Loucy (cell line): ENCODE results near the gene LRRC31.

Source experiments
- H2AFZ ChIP-seq: fragments of 200-600 bp; sonication (generic); 2 replicates; pipeline ENCODE4 v1.6.0; 2016; ENCODE audit warnings: antibody characterized with exemption, mild to moderate bottlenecking, low read length, moderate library complexity
- H3F3A ChIP-seq: fragments of 200-600 bp; 2 replicates; pipeline ENCODE4 v1.6.0; 2016; ENCODE audit warnings: antibody characterized with exemption, low read depth, mild to moderate bottlenecking
- H3K27me3 ChIP-seq: fragments of 200-600 bp; sonication (generic); 2 replicates; pipeline ENCODE4 v1.6.1; 2014; ENCODE audit warnings: low read length, mild to moderate bottlenecking; ENCODE audit not compliant: insufficient read depth, poor library complexity, severe bottlenecking
- H3K36me3 ChIP-seq: fragments of 200-600 bp; sonication (generic); 2 replicates; pipeline ENCODE4 v1.6.1; 2016; ENCODE audit warnings: low read length; ENCODE audit not compliant: insufficient read depth
- H3K4me1 ChIP-seq: fragments of 200-600 bp; sonication (generic); 2 replicates; pipeline ENCODE4 v1.5.1; 2014; ENCODE audit warnings: low read length, mild to moderate bottlenecking; ENCODE audit not compliant: insufficient read depth, poor library complexity, severe bottlenecking
- H3K4me2 ChIP-seq: fragments of 200-600 bp; sonication (generic); 2 replicates; pipeline ENCODE4 v1.6.0; 2014; ENCODE audit warnings: antibody characterized with exemption, low read length, low read depth, mild to moderate bottlenecking; ENCODE audit not compliant: poor library complexity, severe bottlenecking
- H3K4me3 ChIP-seq: fragments of 200-600 bp; sonication (generic); 2 replicates; pipeline ENCODE4 v1.5.1; 2014; ENCODE audit warnings: low read length, mild to moderate bottlenecking, mixed read lengths; ENCODE audit not compliant: poor library complexity, severe bottlenecking
- H3K79me2 ChIP-seq: fragments of 200-600 bp; sonication (generic); 2 replicates; pipeline ENCODE4 v1.6.1; 2014; ENCODE audit warnings: low read length; ENCODE audit not compliant: insufficient read depth
- H3K9ac ChIP-seq: fragments of 200-600 bp; sonication (generic); 2 replicates; pipeline ENCODE4 v1.6.0; 2014; ENCODE audit warnings: mild to moderate bottlenecking, low read depth, low read length, moderate library complexity; ENCODE audit not compliant: poor library complexity, severe bottlenecking
- H3K9me2 ChIP-seq: fragments of 200-600 bp; sonication (generic); replicated peaks from 2 replicates; pipeline ENCODE4 v1.6.1; 2016; ENCODE audit warnings: low read depth, low read length, mixed read lengths
- H3K9me3 ChIP-seq: fragments of 200-600 bp; sonication (generic); 2 replicates; pipeline ENCODE4 v1.6.1; 2014; ENCODE audit warnings: mild to moderate bottlenecking, antibody characterized with exemption, low read length, low read depth; ENCODE audit not compliant: insufficient read depth
- H4K20me1 ChIP-seq: fragments of 200-600 bp; sonication (generic); 2 replicates; pipeline ENCODE4 v1.6.0; 2014; ENCODE audit warnings: antibody characterized with exemption, low read length, mild to moderate bottlenecking; ENCODE audit not compliant: insufficient read depth, poor library complexity, severe bottlenecking
- CTCF ChIP-seq: fragments of 200-600 bp; sonication (generic); conservative IDR thresholded peaks from 2 replicates; pipeline ENCODE4 v1.5.1; 2014; ENCODE audit warnings: mild to moderate bottlenecking, antibody characterized with exemption, low read length
- EZH2phosphoT487 ChIP-seq: fragments of 200-600 bp; IDR thresholded peaks from 2 replicates; pipeline ENCODE4 v1.6.1; 2018; ENCODE audit warnings: antibody characterized with exemption, mild to moderate bottlenecking, moderate library complexity, borderline replicate concordance

LRRC31 gene

GRCh38 chr3:169880576-169881250 is 11.0 kb upstream of the LRRC31 start:
- no peaks in the 10 kb centered on the region for H3K9me3 ChIP-seq
- H3K27me3 ChIP-seq, result no peaks in the 10 kb centered on the region
- TF ChIP-seq CTCF (no peak), EZH2phosphoT487 (no peak)
- H3K4me1 ChIP-seq, result no peaks in the 10 kb centered on the region
- H2AFZ ChIP-seq, result no peak overlapping the region
- H3K9ac ChIP-seq, result no peak overlapping the region
- no peak overlapping the region for H3K4me3 ChIP-seq
- H3K4me2 ChIP-seq, result no peak overlapping the region
- H4K20me1 ChIP-seq, result no peaks in the 10 kb centered on the region
- H3K9me2 ChIP-seq, result no peaks in the 10 kb centered on the region
- no peaks in the 10 kb centered on the region for H3K36me3 ChIP-seq
- H3K79me2 ChIP-seq, result no peaks in the 10 kb centered on the region
- H3F3A ChIP-seq, result no peaks in the 10 kb centered on the region

DNA sequence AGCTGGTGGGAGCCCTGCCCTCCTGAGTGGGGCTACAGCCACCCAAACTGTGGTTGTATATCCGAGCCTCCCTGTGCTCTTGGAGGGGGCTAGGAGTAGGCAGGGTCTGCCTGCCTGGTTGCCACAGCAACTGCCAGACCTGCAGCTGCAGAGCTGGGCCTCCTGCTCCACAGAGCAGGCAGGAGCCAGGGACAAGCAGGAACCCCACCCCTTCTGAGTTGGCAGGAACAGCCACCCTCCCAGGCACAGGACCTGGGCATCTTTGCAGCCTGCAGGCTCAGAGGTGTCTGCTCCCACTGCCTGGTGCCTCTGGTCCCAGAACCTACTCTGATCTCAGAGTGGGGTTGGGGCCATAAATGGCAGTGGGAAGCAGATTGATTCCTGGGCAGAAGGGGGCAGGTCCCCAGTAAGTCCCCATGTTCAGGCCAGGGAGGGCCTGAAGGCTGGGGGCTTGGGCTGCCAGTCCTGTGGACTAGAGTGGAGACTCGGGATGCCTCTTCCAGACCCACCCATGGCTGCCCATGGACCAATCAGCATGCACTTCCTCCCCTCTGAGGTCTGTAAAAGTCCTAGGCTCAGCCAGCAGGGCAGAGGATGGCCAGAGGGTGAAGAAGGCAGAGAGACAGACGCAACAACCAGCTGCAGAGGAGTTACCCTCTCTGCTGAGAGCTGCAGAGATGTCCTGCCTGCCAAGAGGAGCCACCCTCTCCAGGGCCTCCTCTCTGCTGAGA is 10.3 kb upstream of the LRRC31 start:
- H3F3A ChIP-seq, result no peaks in the 10 kb centered on the region
- H4K20me1 ChIP-seq, result no peaks in the 10 kb centered on the region
- H3K4me2 ChIP-seq, result no peak overlapping the region
- H3K9me2 ChIP-seq, result no peaks in the 10 kb centered on the region
- TF ChIP-seq CTCF (no peak), EZH2phosphoT487 (no peak)
- no peak overlapping the region for H3K4me3 ChIP-seq
- H2AFZ ChIP-seq, result no peak overlapping the region
- H3K27me3 ChIP-seq, result no peaks in the 10 kb centered on the region
- no peak overlapping the region for H3K9ac ChIP-seq
- H3K9me3 ChIP-seq, result no peaks in the 10 kb centered on the region
- H3K79me2 ChIP-seq, result no peaks in the 10 kb centered on the region
- H3K36me3 ChIP-seq, result no peaks in the 10 kb centered on the region
- no peaks in the 10 kb centered on the region for H3K4me1 ChIP-seq

DNA sequence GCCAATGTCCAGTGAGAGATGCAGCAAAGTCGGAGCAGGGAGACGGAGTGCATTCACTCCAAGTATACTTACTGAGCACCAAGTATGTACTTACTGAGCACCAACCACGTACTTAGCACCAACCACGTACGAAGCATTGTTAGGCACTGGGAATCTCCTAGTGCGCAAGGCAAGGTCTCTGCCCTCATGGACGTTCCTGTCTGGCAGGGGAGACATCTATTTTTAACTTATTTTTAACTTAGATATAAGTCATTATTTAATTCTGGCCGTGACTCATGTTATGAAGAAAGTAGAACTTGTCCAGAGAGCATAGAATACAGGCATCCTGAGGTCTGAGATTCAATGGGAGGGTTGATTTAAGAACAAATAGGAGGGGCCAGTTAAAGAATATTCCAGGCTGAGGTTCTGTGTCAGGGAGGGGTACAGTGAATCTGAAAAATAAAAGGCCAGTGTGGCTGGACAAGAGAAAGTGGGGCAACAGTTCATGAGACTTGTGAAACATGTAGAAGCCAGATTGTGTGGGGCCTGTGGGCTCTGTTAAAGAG is 9.3 kb upstream of the LRRC31 start:
- Histone ChIP-seq H3K9me2 (no peaks in the 10 kb centered on the region), H3K9ac (no peak overlapping the region), H3K4me2 (no peak overlapping the region), H3K4me1 (no peaks in the 10 kb centered on the region), H2AFZ (no peak overlapping the region), H3K27me3 (no peaks in the 10 kb centered on the region), H3F3A (no peaks in the 10 kb centered on the region), H3K9me3 (no peaks in the 10 kb centered on the region), H3K36me3 (no peaks in the 10 kb centered on the region), H3K4me3 (no peak overlapping the region), H4K20me1 (no peaks in the 10 kb centered on the region), H3K79me2 (no peaks in the 10 kb centered on the region)
- TF ChIP-seq EZH2phosphoT487 (no peak), CTCF (no peak)
